Measurements from ENCODE around the gene TOMM34.

DNA sequence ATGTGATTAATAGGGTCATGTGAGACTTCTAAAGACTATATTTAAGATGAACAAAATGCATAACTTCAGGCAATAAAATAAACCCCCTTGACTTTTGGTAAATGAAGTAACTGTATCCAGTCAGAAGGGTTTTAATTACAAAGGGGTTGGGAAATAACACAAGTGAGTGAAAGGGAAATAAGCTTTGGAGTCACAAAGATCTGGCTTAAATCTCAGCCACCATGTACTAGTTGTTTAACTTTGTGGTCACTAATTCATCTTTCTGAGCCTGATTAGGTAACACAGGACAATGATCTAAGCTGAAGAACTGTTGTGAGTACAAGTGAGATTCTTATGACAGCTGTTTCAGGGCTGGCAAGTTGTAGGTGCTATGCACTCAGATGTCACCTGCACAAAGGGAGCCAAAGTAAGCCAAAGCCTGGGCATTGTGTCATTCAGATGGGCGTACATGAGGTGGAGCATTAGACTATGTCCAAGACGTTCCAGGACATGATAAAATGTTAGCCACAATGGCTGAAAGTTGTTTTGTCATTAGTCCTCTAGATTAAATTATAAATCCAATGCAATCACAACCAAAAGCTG is 13.8 kb downstream of the TOMM34 start:
- TF ChIP-seq CTCF (IDR thresholded peaks at IDR 0.05): no peak
- TF ChIP-seq ZBTB21 (CRISPR knock-in tag; IDR thresholded peaks at IDR 0.05; ENCODE audit: borderline replicate concordance): no peak
- no peak for TF ChIP-seq GRHL2 (CRISPR knock-in tag; IDR thresholded peaks at IDR 0.05; ENCODE audit: insufficient replicate concordance, severe bottlenecking)
- TF ChIP-seq, protein P1, sequence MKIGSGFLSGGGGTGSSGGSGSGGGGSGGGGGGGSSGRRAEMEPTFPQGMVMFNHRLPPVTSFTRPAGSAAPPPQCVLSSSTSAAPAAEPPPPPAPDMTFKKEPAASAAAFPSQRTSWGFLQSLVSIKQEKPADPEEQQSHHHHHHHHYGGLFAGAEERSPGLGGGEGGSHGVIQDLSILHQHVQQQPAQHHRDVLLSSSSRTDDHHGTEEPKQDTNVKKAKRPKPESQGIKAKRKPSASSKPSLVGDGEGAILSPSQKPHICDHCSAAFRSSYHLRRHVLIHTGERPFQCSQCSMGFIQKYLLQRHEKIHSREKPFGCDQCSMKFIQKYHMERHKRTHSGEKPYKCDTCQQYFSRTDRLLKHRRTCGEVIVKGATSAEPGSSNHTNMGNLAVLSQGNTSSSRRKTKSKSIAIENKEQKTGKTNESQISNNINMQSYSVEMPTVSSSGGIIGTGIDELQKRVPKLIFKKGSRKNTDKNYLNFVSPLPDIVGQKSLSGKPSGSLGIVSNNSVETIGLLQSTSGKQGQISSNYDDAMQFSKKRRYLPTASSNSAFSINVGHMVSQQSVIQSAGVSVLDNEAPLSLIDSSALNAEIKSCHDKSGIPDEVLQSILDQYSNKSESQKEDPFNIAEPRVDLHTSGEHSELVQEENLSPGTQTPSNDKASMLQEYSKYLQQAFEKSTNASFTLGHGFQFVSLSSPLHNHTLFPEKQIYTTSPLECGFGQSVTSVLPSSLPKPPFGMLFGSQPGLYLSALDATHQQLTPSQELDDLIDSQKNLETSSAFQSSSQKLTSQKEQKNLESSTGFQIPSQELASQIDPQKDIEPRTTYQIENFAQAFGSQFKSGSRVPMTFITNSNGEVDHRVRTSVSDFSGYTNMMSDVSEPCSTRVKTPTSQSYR (CRISPR knock-in tag; IDR thresholded peaks at IDR 0.05): no peak
- no peak for TF ChIP-seq NFYB (CRISPR knock-in tag; conservative IDR thresholded peaks at IDR 0.05; ENCODE audit: low read depth)
- TF ChIP-seq E2F4 (CRISPR knock-in tag; IDR thresholded peaks at IDR 0.05; ENCODE audit: borderline replicate concordance, low read depth): no peak
- TF ChIP-seq ATF1 (CRISPR knock-in tag; IDR thresholded peaks at IDR 0.05): no peak
- TF ChIP-seq E2F5 (CRISPR knock-in tag; IDR thresholded peaks at IDR 0.05): no peak
- no peak for TF ChIP-seq HMGA2 (CRISPR knock-in tag; IDR thresholded peaks at IDR 0.05)
- no peak for TF ChIP-seq ZNF263 (CRISPR knock-in tag; IDR thresholded peaks at IDR 0.05; ENCODE audit: low read depth)
- TF ChIP-seq CREB1 (CRISPR knock-in tag; IDR thresholded peaks at IDR 0.05): no peak
- no peak for TF ChIP-seq ZNF232 (CRISPR knock-in tag; IDR thresholded peaks at IDR 0.05)
- TF ChIP-seq, protein P2, sequence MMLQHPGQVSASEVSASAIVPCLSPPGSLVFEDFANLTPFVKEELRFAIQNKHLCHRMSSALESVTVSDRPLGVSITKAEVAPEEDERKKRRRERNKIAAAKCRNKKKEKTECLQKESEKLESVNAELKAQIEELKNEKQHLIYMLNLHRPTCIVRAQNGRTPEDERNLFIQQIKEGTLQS (CRISPR knock-in tag; conservative IDR thresholded peaks at IDR 0.05): no peak
